ENCODE measurements around the gene RNF8.

RNF8 gene

GRCh38 chr6:37389857-37390256 is 36.1 kb downstream of the RNF8 start:
- no peak for DNase-seq (ENCODE audit: extremely low read depth, insufficient read length)
- Histone ChIP-seq H3K27me3 (replicated peaks; ENCODE audit: control insufficient read depth, insufficient read depth, low read length) (no peaks in the 10 kb centered on the region), H3K36me3 (ENCODE audit: control insufficient read depth, insufficient read depth, low read length) (peaks cover 6% of the 10 kb centered on the region), H3K4me3 (replicated peaks; ENCODE audit: low read depth, low read length) (no peak overlapping the region)
- no peak for TF ChIP-seq CTCF (IDR thresholded peaks at IDR 0.05; ENCODE audit: insufficient read depth, low read length, poor library complexity, severe bottlenecking)

- Histone ChIP-seq H3K27me3 (replicated peaks; ENCODE audit: control insufficient read depth, insufficient read depth, low read length) (no peaks in the 10 kb centered on the region), H3K36me3 (ENCODE audit: control insufficient read depth, insufficient read depth, low read length) (peaks cover 6% of the 10 kb centered on the region), H3K4me3 (replicated peaks; ENCODE audit: low read depth, low read length) (no peak overlapping the region)
- no peak for TF ChIP-seq CTCF (IDR thresholded peaks at IDR 0.05; ENCODE audit: insufficient read depth, low read length, poor library complexity, severe bottlenecking)
- DNase-seq (ENCODE audit: extremely low read depth, insufficient read length), result no peak
Measured at GRCh38 chr6:37391120-37391519, 37.3 kb downstream of the RNF8 start.

GRCh38 chr6:37392821-37393220 is 39.0 kb downstream of the RNF8 start:
- no peak for TF ChIP-seq CTCF (IDR thresholded peaks at IDR 0.05; ENCODE audit: insufficient read depth, low read length, poor library complexity, severe bottlenecking)
- Histone ChIP-seq H3K4me3 (replicated peaks; ENCODE audit: low read depth, low read length) (no peak overlapping the region), H3K27me3 (replicated peaks; ENCODE audit: control insufficient read depth, insufficient read depth, low read length) (no peaks in the 10 kb centered on the region), H3K36me3 (ENCODE audit: control insufficient read depth, insufficient read depth, low read length) (peaks cover 6% of the 10 kb centered on the region)
- no peak for DNase-seq (ENCODE audit: extremely low read depth, insufficient read length)

- Histone ChIP-seq H3K4me3 (replicated peaks; ENCODE audit: low read depth, low read length) (no peak overlapping the region), H3K27me3 (replicated peaks; ENCODE audit: control insufficient read depth, insufficient read depth, low read length) (no peaks in the 10 kb centered on the region), H3K36me3 (ENCODE audit: control insufficient read depth, insufficient read depth, low read length) (peaks cover 5% of the 10 kb centered on the region)
- TF ChIP-seq CTCF (IDR thresholded peaks at IDR 0.05; ENCODE audit: insufficient read depth, low read length, poor library complexity, severe bottlenecking), result no peak
- no peak for DNase-seq (ENCODE audit: extremely low read depth, insufficient read length)
Measured at GRCh38 chr6:37393381-37393929, 39.7 kb downstream of the RNF8 start.

- DNase-seq (ENCODE audit: extremely low read depth, insufficient read length), result no peak
- no peaks in the 10 kb centered on the region; the same call in 1 of the 2 replicates for H3K36me3 ChIP-seq (ENCODE audit: control insufficient read depth, insufficient read depth, low read length)
- H3K27me3 ChIP-seq (replicated peaks; ENCODE audit: control insufficient read depth, insufficient read depth, low read length), result no peaks in the 10 kb centered on the region
- H3K4me3 ChIP-seq (replicated peaks; ENCODE audit: low read depth, low read length), result no peak overlapping the region
- no peak for TF ChIP-seq CTCF (IDR thresholded peaks at IDR 0.05; ENCODE audit: insufficient read depth, low read length, poor library complexity, severe bottlenecking)
Measured at GRCh38 chr6:37396571-37397180, 42.9 kb downstream of the RNF8 start.
